DMS 273 (cell line): Measurements from ENCODE around the gene ORMDL1.
A peak's percentile ranks its signal among the peaks of the same experiment; 100 is the strongest.
"Not testable (repeated sequence)": the region's sequence is repeated elsewhere in the genome, so short reads cannot be mapped to it uniquely, and the experiment has no call there.

Experiments used
- DNase-seq: peaks from one replicate; lab custom pipeline; 2025; ENCODE audit not compliant: unreplicated experiment; lab: John Stamatoyannopoulos, UW

The ORMDL1 gene

DNA sequence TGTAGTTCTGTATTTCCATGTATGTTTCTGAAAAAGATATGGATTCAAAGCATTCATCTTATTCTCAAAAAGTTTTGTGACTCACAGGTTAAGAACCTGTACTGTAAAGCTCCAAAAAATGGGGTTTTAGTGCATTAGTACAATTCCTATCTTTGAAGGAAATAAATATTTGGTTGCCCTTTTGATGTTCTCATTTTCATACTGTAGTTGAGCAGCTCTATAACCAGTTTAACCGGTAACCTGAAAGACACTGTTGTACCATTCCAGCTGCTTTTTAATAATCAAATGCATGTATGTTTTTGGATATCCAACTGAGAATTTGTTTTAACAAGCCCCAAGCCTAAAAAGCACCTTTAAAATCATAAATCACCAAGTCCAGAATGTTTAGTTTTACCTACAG, 11.9 kb downstream of the ORMDL1 start:
- no peak for DNase-seq

DNA sequence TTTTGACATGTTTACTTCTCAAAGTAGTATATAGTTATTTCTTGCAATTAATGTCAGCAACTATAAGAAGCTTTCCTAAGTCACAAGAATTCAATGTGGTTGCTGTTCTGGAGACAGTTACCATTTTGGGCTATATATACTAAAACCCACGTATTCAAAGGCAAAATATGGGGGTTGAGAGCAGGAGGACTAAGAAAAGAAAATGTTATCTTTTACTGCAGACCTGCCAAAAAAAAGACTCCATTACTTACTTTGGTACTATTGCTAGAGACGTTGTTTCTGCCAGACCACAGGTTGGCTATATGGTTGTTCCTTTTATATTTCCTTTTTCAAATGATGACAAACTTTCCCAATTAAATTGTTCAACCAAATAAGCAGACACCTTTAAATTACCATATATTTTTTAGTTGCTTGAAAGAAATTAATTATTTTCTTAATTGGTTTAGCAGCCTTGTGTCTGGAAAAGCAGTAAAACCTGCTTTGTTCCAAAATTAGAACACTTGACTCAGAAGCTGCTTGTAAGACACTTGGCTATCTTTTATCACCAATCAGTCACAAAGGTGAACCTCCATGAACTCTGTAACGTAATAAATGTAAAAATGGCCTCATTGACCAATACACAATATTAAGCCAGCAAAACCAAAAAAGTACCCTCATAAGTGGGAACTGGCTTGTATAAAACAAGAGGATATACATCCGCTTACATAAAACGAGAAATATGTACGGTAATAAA, 13.4 kb downstream of the ORMDL1 start:
- no peak for DNase-seq

- DNase-seq = peak; percentile 77
Measured at GRCh38 chr2:189763908-189764661, 20.1 kb downstream of the ORMDL1 start.

DNA sequence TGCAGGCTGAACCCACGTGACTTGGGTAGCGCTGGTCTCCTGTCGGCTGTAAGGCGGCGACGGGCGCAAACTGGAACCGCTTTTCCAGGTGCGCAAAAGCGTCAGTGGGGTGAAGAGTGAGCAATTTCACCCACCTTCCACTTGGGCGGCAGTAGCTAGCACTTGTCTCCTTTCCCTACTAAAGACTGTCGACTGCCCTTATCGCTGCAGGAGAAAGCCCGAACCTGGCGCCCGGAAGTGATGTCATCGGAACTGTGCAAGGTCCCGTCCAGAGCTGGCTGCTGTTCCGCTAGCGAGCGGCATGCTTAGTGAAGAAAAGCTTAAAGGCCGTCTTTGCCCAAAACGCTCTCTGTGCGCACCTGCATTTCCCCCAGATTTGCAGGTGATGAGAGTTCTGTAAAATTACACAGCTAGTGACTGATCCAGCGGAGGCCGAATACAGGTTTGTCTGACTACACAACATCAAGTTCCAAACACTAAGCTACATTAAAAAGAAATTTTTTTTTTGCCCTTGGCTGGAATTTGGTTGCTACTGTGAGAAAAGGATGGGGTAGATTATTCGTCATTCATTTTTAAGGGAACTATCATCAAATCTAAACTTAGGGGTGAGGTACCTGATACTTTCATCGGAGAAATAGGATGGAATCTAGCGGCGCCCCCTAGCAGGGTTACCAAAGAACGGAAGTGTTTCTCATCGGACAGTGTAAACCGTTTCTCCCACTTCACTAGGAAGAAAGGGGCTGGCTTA, 21.4 kb downstream of the ORMDL1 start, which contains the start of gene OSGEPL1:
TSS of gene OSGEPL1 (minus strand) at position 242 of the 748 bp plus-strand sequence. CDS start 1,152 bp downstream, outside the sequence.
- DNase-seq = peak; percentile 97

DNA sequence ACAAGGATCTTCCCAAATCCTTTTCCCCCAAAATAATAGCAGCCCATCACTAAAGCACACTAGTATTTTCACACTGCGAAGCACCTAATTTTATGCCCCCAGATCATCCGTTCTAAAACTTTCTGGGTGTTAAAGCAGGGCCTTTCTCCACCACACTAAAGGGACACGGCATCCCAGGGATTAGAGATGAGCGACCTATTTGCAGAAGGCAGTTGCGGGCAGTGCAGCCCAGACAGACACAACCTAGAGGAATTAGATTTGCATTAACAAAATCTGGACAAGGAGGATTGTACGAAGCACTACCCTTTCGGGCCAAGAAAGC, 21.9 kb downstream of the ORMDL1 start:
- DNase-seq = no peak

DNA sequence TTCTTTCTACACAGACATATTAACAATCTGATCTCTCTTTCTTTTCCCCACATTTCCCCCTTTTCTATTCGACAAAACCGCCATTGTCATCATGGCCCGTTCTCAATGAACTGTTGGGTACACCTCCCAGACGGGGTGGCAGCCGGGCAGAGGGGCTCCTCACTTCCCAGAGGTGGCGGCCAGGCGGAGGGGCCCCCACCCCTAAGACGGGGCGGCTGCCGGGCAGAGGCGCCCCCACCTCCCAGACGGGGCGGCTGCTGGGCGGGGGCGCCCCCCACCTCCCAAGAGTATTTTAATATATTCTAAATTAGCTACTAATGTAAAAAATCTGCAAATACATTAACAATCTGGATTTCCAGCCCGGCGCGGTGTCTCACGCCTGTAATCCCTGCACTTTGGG, 24.0 kb downstream of the ORMDL1 start:
- DNase-seq = not testable (repeated sequence)

DNA sequence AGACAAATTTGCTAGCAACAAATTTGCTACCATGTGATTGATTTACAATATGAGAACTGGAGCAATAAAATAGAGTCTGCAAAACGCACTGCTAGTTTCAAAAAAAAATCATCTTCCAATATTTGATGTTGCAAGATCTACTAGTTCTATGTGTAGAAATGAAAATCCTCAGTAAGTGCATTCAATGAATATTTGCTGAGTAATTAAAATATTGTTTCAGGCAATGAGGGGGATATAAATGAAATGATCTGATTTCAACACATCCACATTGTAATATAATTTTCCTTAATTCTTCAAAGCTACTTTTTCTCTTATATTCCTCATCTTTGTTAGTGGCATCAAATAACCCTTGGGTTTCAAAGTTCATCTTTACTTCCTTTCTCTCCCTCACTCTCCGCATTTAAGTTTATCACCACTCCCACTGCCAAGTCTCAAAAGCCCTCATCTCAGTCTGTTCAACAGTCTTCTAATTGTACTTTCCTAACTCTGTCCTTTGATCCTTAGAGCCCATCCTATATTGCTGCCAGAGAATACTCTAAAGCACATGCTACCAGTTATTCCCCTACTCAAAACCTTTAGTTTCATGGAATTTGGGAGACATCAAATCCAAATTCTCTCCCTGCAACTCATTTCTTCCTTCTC, 27.7 kb downstream of the ORMDL1 start:
- no peak for DNase-seq

DNA sequence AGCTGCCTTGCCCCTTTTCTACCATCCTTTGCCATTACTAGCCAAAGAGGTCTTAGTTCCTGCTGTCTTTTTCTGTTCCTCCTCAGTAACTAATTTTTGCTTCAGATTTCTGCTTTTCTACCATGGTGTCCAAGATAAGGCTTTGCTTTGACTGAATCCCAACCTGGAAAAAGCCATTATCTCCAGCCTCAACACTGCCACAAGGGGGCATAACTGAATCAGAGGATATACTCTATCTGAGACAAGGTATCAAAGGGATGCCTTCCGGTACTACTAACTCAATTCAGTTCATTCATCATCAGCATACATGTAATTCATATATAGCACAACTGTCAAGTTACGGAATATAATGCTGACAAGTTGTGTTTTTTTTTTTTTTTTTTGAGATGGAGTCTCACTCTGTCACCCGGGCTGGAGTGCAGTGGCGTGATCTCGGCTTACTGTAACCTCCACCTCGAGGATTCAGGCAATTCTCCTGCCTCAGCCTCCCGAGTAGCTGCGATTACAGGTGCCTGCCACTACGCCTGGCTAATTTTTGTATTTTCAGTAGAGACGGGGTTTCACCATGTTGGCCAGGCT, 33.0 kb downstream of the ORMDL1 start:
- DNase-seq = peak; percentile 66

DNA sequence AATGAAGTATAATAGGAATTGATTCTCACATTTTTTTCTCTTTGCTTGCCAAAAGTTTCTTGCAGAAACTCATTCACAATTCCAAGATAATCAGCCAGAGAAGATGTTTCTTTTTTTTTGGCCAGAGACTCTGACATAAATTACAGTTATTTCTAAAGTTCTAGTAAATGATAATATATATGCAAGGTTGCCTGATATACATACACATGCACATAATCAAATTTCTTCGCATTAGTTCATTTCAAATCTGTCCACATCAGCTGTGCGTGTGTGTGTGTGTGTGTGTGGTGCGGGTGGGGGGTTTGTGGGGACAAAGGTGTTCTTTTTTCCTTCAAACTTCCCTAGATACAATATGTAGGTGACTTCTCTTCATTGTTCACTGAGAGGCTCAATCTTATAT, 54.7 kb downstream of the ORMDL1 start:
- DNase-seq = no peak

GRCh38 chr2:189726849-189727248, 57.3 kb downstream of the ORMDL1 start:
- no peak for DNase-seq

- DNase-seq = no peak
Measured at GRCh38 chr2:189726271-189726670, 57.9 kb downstream of the ORMDL1 start.

GRCh38 chr2:189723192-189723591, 60.9 kb downstream of the ORMDL1 start:
- no peak for DNase-seq
